IPS DF 6.9 (cell line): Measurements from ENCODE around the gene EGFL6.

Experiments
- DNase-seq: peaks from one replicate; pipeline ENCODE4 v3.0.0-alpha.2; 2013; ENCODE audit warnings: low read depth, low spot score
- H3K27ac ChIP-seq: one replicate; pipeline ENCODE4 v1.5.1; 2013; ENCODE audit warnings: low read length, control low read depth
- H3K27me3 ChIP-seq: 2 replicates; pipeline ENCODE4 v1.6.1; 2013; ENCODE audit warnings: mild to moderate bottlenecking, low read length; ENCODE audit not compliant: control insufficient read depth, insufficient read depth
- H3K36me3 ChIP-seq: 2 replicates; pipeline ENCODE4 v1.6.1; 2013; ENCODE audit warnings: low read length; ENCODE audit not compliant: control insufficient read depth, insufficient read depth
- H3K4me1 ChIP-seq: 2 replicates; pipeline ENCODE4 v1.6.1; 2013; ENCODE audit warnings: low read length; ENCODE audit not compliant: control insufficient read depth, insufficient read depth
- H3K4me3 ChIP-seq: 2 replicates; pipeline ENCODE4 v1.5.1; 2013; ENCODE audit warnings: mild to moderate bottlenecking, low read length
- H3K9me3 ChIP-seq: 2 replicates; pipeline ENCODE4 v1.6.1; 2013; ENCODE audit warnings: low read length, inconsistent platforms; ENCODE audit not compliant: control insufficient read depth, insufficient read depth
- WGBS: extraction: QIAGEN DNeasy Blood & Tissue Kit; methylation state at CpG from one replicate; pipeline ENCODE4 v1.1.7; 2013; ENCODE audit warnings: mixed read lengths, missing lambda C conversion rate; ENCODE audit not compliant: insufficient read length, insufficient coverage; 5-methylcytosine and 5-hydroxymethylcytosine counted together

The EGFL6 gene

GRCh38 chrX:13590207-13590606 lies 20.8 kb downstream of the EGFL6 start:
- no peaks in the 10 kb centered on the region for H3K36me3 ChIP-seq
- no peaks in the 10 kb centered on the region for H3K9me3 ChIP-seq
- no peaks in the 10 kb centered on the region for H3K4me1 ChIP-seq
- no peak for DNase-seq
- H3K27me3 ChIP-seq: no peaks in the 10 kb centered on the region
- H3K4me3 ChIP-seq: no peak overlapping the region
- H3K27ac ChIP-seq: no peak overlapping the region
- no CpG with 5 or more reads among the region's 2 CpGs for WGBS

GRCh38 chrX:13590914-13591313 lies 21.5 kb downstream of the EGFL6 start:
- no peak for DNase-seq
- Histone ChIP-seq H3K27ac (no peak overlapping the region), H3K4me3 (no peak overlapping the region), H3K36me3 (no peaks in the 10 kb centered on the region), H3K27me3 (no peaks in the 10 kb centered on the region), H3K4me1 (no peaks in the 10 kb centered on the region), H3K9me3 (no peaks in the 10 kb centered on the region)
- WGBS: no CpG with 5 or more reads among the region's 5 CpGs

- H3K4me1 ChIP-seq: no peaks in the 10 kb centered on the region
- no peak overlapping the region for H3K27ac ChIP-seq
- H3K4me3 ChIP-seq: no peak overlapping the region
- H3K9me3 ChIP-seq: no peaks in the 10 kb centered on the region
- H3K27me3 ChIP-seq: no peaks in the 10 kb centered on the region
- H3K36me3 ChIP-seq: no peaks in the 10 kb centered on the region
- no peak for DNase-seq
- WGBS: no CpG with 5 or more reads among the region's 4 CpGs
These were observed 28.5 kb downstream of the EGFL6 start for GRCh38 chrX:13597874-13598273.

- no peaks in the 10 kb centered on the region for H3K27me3 ChIP-seq
- no peak for DNase-seq
- H3K4me1 ChIP-seq: no peaks in the 10 kb centered on the region
- no peaks in the 10 kb centered on the region for H3K36me3 ChIP-seq
- WGBS: no CpG with 5 or more reads among the region's 3 CpGs
- H3K27ac ChIP-seq: no peak overlapping the region
- H3K4me3 ChIP-seq: no peak overlapping the region
- H3K9me3 ChIP-seq: no peaks in the 10 kb centered on the region
These were observed 29.5 kb downstream of the EGFL6 start for GRCh38 chrX:13598877-13599276.

- H3K4me3 ChIP-seq: no peak overlapping the region
- H3K4me1 ChIP-seq: no peaks in the 10 kb centered on the region
- no CpG with 5 or more reads among the region's 1 CpG for WGBS
- H3K27me3 ChIP-seq: no peaks in the 10 kb centered on the region
- DNase-seq: no peak
- no peaks in the 10 kb centered on the region for H3K36me3 ChIP-seq
- H3K9me3 ChIP-seq: no peaks in the 10 kb centered on the region
- H3K27ac ChIP-seq: no peak overlapping the region
These were observed 30.1 kb downstream of the EGFL6 start for GRCh38 chrX:13599491-13599890.

GRCh38 chrX:13605611-13606010 lies 36.2 kb downstream of the EGFL6 start:
- Histone ChIP-seq H3K27ac (no peak overlapping the region), H3K27me3 (no peaks in the 10 kb centered on the region), H3K36me3 (no peaks in the 10 kb centered on the region), H3K4me3 (no peak overlapping the region), H3K4me1 (no peaks in the 10 kb centered on the region), H3K9me3 (no peaks in the 10 kb centered on the region)
- WGBS: no CpG with 5 or more reads among the region's 1 CpG
- DNase-seq: no peak

GRCh38 chrX:13607331-13607995 lies 38.1 kb downstream of the EGFL6 start:
- no peak for DNase-seq
- Histone ChIP-seq H3K27ac (no peak overlapping the region), H3K4me1 (no peaks in the 10 kb centered on the region), H3K4me3 (no peak overlapping the region), H3K36me3 (no peaks in the 10 kb centered on the region), H3K27me3 (no peaks in the 10 kb centered on the region), H3K9me3 (no peaks in the 10 kb centered on the region)
- WGBS: no CpG with 5 or more reads among the region's 6 CpGs

GRCh38 chrX:13607996-13608365 lies 38.6 kb downstream of the EGFL6 start:
- H3K27ac ChIP-seq: no peak overlapping the region
- no peaks in the 10 kb centered on the region for H3K9me3 ChIP-seq
- H3K4me3 ChIP-seq: no peak overlapping the region
- no peaks in the 10 kb centered on the region for H3K27me3 ChIP-seq
- DNase-seq: no peak
- no peaks in the 10 kb centered on the region for H3K36me3 ChIP-seq
- WGBS: no CpG with 5 or more reads among the region's 2 CpGs
- no peaks in the 10 kb centered on the region for H3K4me1 ChIP-seq

- no peak overlapping the region for H3K4me3 ChIP-seq
- no peaks in the 10 kb centered on the region for H3K4me1 ChIP-seq
- no peaks in the 10 kb centered on the region for H3K9me3 ChIP-seq
- H3K27ac ChIP-seq: no peak overlapping the region
- no peak for DNase-seq
- H3K27me3 ChIP-seq: no peaks in the 10 kb centered on the region
- no peaks in the 10 kb centered on the region for H3K36me3 ChIP-seq
These were observed 44.8 kb downstream of the EGFL6 start for GRCh38 chrX:13614154-13614553.

- H3K27ac ChIP-seq: no peak overlapping the region
- no peaks in the 10 kb centered on the region for H3K9me3 ChIP-seq
- no peak overlapping the region for H3K4me3 ChIP-seq
- no CpG with 5 or more reads among the region's 1 CpG for WGBS
- H3K4me1 ChIP-seq: no peaks in the 10 kb centered on the region; the same call in 1 of the 2 replicates
- no peak for DNase-seq
- H3K27me3 ChIP-seq: no peaks in the 10 kb centered on the region
- H3K36me3 ChIP-seq: no peaks in the 10 kb centered on the region
These were observed 50.8 kb downstream of the EGFL6 start for GRCh38 chrX:13620207-13620606.

- Histone ChIP-seq H3K9me3 (no peaks in the 10 kb centered on the region), H3K27ac (no peak overlapping the region), H3K4me3 (no peak overlapping the region), H3K4me1 (no peaks in the 10 kb centered on the region; the same call in 1 of the 2 replicates), H3K27me3 (no peaks in the 10 kb centered on the region), H3K36me3 (no peaks in the 10 kb centered on the region)
- no CpG with 5 or more reads among the region's 3 CpGs for WGBS
- no peak for DNase-seq
These were observed 53.1 kb downstream of the EGFL6 start for GRCh38 chrX:13622401-13622964.
